ENCODE measurements around the gene INO80D.
A peak's percentile ranks its signal among the peaks of the same experiment; 100 is the strongest.

The INO80D gene

DNA sequence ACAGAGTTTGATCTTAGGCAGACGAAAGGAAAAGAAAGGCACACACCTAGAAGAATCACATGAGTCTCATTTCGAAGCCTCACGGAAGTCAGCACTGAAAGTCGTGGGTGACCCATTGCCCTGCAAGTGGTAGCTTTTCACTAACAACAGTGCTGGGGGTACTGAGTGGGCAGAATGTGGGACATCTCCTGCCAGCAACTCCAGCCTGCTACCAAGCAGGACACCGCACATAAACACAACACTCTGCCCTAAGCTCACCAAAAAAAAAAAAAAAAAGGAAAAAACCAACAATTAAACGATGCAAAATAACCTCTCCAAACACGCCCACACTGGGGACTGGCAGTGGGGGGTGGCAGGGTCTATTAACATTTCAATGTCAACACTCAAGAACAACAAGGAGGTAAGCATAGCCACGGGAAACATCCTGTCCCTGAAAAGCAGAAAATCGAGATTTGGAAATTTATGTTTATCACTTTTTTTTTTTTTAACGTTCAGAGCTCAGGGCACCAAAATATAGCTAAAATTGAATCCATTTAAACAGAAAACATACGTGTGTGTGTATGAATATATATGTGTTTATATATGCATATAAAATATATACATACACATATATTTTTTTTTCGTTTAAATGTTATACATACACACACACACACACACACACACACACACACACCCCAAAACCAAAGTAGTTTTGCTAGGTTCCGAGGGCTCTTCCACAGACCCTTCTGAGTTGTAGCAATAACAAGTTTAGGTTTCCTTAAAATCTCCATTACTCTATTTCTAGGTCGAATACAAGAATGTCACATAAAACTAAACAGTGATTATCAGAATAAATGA lies 2.2 kb downstream of the INO80D start:
- Histone ChIP-seq H2BK120ac (ENCODE audit: insufficient read depth, low read length, poor library complexity) (no peak overlapping the region), H3K9me3 (ENCODE audit: insufficient read depth, low read depth, low read length) (no peaks in the 10 kb centered on the region), H3K79me2 (ENCODE audit: control insufficient read depth, insufficient read depth, low read length, poor library complexity) (peaks cover 11% of the 10 kb centered on the region), H2BK12ac (ENCODE audit: low read length) (no peak overlapping the region), H3K4me1 (ENCODE audit: control insufficient read depth in 1 of 2, insufficient read depth in 2 of 2, low read length in 2 of 2) (peaks cover 4 to 7% of the 10 kb centered on the region in 2 experiments), H4K12ac (ENCODE audit: low read depth, low read length) (no peak overlapping the region), H2BK5ac (ENCODE audit: low read depth, low read length, poor library complexity) (no peak overlapping the region), H3K27me3 (ENCODE audit: insufficient read depth, low read length) (no peaks in the 10 kb centered on the region), H3K23ac (ENCODE audit: low read length) (peak overlapping the region; percentile 11), H3K9ac (ENCODE audit: low read length) (no peak overlapping the region), H2AFZ (ENCODE audit: insufficient read depth, low read length, poor library complexity) (peak overlapping the region; percentile 52), H3K18ac (ENCODE audit: low read length) (no peak overlapping the region), H3K4me2 (ENCODE audit: low read length) (peak overlapping the region; percentile 100), H3K14ac (ENCODE audit: low read length) (no peak overlapping the region), H2AK5ac (ENCODE audit: low read length) (no peak overlapping the region), H3K4me3 (ENCODE audit: low read depth, low read length) (no peak overlapping the region), H3K27ac (ENCODE audit: low read depth, low read length) (peak overlapping the region; percentile 97), H3K36me3 (ENCODE audit: control insufficient read depth in 1 of 2, insufficient read depth in 2 of 2, low read length in 2 of 2) (no peaks in the 10 kb centered on the region), H4K91ac (ENCODE audit: low read depth, low read length) (no peak overlapping the region), H4K8ac (ENCODE audit: low read depth, low read length) (peak overlapping the region; percentile 22), H3K79me1 (ENCODE audit: low read length) (peaks cover 15% of the 10 kb centered on the region), H3K4ac (ENCODE audit: low read depth, low read length) (peak overlapping the region; percentile 49)
- DNase-seq = no peak
- no CpG with 5 or more reads among the region's 14 CpGs for WGBS (ENCODE audit: extremely low coverage, insufficient coverage, insufficient read length)

GRCh38 chr2:206082298-206082843 lies 3.6 kb downstream of the INO80D start:
- Histone ChIP-seq H3K27me3 (ENCODE audit: insufficient read depth, low read length) (no peaks in the 10 kb centered on the region), H3K4me3 (ENCODE audit: low read depth, low read length) (no peak overlapping the region), H3K23ac (ENCODE audit: low read length) (no peak overlapping the region), H3K4me1 (ENCODE audit: control insufficient read depth in 1 of 2, insufficient read depth in 2 of 2, low read length in 2 of 2) (peaks cover 4 to 7% of the 10 kb centered on the region in 2 experiments), H3K36me3 (ENCODE audit: control insufficient read depth in 1 of 2, insufficient read depth in 2 of 2, low read length in 2 of 2) (no peaks in the 10 kb centered on the region), H3K9me3 (ENCODE audit: insufficient read depth, low read depth, low read length) (no peaks in the 10 kb centered on the region), H4K12ac (ENCODE audit: low read depth, low read length) (no peak overlapping the region), H3K27ac (ENCODE audit: low read depth, low read length) (no peak overlapping the region), H4K8ac (ENCODE audit: low read depth, low read length) (no peak overlapping the region), H3K4ac (ENCODE audit: low read depth, low read length) (peak overlapping the region; percentile 47), H2BK120ac (ENCODE audit: insufficient read depth, low read length, poor library complexity) (no peak overlapping the region), H3K79me1 (ENCODE audit: low read length) (peaks cover 15% of the 10 kb centered on the region), H3K4me2 (ENCODE audit: low read length) (no peak overlapping the region), H3K18ac (ENCODE audit: low read length) (no peak overlapping the region), H2BK12ac (ENCODE audit: low read length) (no peak overlapping the region), H2AFZ (ENCODE audit: insufficient read depth, low read length, poor library complexity) (no peak overlapping the region), H4K91ac (ENCODE audit: low read depth, low read length) (no peak overlapping the region), H2AK5ac (ENCODE audit: low read length) (no peak overlapping the region), H2BK5ac (ENCODE audit: low read depth, low read length, poor library complexity) (no peak overlapping the region), H3K79me2 (ENCODE audit: control insufficient read depth, insufficient read depth, low read length, poor library complexity) (peaks cover 11% of the 10 kb centered on the region), H3K9ac (ENCODE audit: low read length) (no peak overlapping the region), H3K14ac (ENCODE audit: low read length) (no peak overlapping the region)
- WGBS (ENCODE audit: extremely low coverage, insufficient coverage, insufficient read length) = no CpG with 5 or more reads among the region's 4 CpGs
- DNase-seq = no peak

GRCh38 chr2:206080927-206081326 lies 5.0 kb downstream of the INO80D start:
- Histone ChIP-seq H3K27ac (ENCODE audit: low read depth, low read length) (no peak overlapping the region), H3K14ac (ENCODE audit: low read length) (no peak overlapping the region), H3K4ac (ENCODE audit: low read depth, low read length) (no peak overlapping the region), H3K4me2 (ENCODE audit: low read length) (no peak overlapping the region), H3K79me2 (ENCODE audit: control insufficient read depth, insufficient read depth, low read length, poor library complexity) (peaks cover 10% of the 10 kb centered on the region), H3K36me3 (ENCODE audit: control insufficient read depth in 1 of 2, insufficient read depth in 2 of 2, low read length in 2 of 2) (no peaks in the 10 kb centered on the region), H3K18ac (ENCODE audit: low read length) (no peak overlapping the region), H2AFZ (ENCODE audit: insufficient read depth, low read length, poor library complexity) (no peak overlapping the region), H3K4me1 (ENCODE audit: control insufficient read depth in 1 of 2, insufficient read depth in 2 of 2, low read length in 2 of 2) (peaks cover 4 to 7% of the 10 kb centered on the region in 2 experiments), H4K8ac (ENCODE audit: low read depth, low read length) (no peak overlapping the region), H2AK5ac (ENCODE audit: low read length) (no peak overlapping the region), H2BK12ac (ENCODE audit: low read length) (no peak overlapping the region), H4K12ac (ENCODE audit: low read depth, low read length) (no peak overlapping the region), H3K9ac (ENCODE audit: low read length) (no peak overlapping the region), H2BK5ac (ENCODE audit: low read depth, low read length, poor library complexity) (no peak overlapping the region), H3K9me3 (ENCODE audit: insufficient read depth, low read depth, low read length) (no peaks in the 10 kb centered on the region), H3K79me1 (ENCODE audit: low read length) (peaks cover 12% of the 10 kb centered on the region), H4K91ac (ENCODE audit: low read depth, low read length) (no peak overlapping the region), H3K23ac (ENCODE audit: low read length) (no peak overlapping the region), H3K4me3 (ENCODE audit: low read depth, low read length) (no peak overlapping the region), H2BK120ac (ENCODE audit: insufficient read depth, low read length, poor library complexity) (no peak overlapping the region), H3K27me3 (ENCODE audit: insufficient read depth, low read length) (no peaks in the 10 kb centered on the region)
- no peak for DNase-seq
- no CpG with 5 or more reads among the region's 4 CpGs for WGBS (ENCODE audit: extremely low coverage, insufficient coverage, insufficient read length)

DNA sequence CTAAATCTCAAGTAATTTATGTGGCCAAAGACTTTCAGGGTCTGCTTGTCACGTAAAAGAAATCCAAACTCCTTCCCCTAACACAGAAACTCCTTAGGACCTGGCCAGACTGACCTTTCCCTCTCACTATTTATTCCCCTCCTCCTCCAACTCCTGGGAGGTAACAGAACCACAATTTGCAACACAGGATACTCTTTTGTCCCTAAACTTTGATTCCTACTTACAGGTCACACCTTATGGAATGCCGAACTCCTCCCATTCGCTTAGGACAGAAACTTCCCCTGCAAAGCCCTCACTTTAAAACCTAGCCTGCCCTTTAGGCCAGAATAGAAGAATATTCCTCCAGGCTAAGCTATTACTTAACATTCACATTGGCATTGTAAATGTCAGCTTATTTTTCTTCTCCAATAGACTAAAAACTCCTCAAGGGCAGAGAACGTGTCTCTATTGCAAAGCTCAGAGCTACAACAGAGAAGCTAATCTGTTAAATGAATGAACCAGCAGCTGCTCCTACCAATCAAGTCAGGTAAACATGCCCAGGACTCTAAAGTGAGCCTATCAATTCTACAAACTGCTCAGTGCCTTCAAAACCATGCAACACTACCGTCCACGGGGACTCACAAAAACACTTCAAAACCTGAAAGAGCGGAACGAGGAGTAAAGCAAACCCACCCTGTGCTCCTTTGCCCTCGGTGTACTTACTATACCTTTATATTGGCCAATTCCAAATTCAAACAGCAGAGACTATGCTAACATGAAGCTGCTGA lies 6.1 kb downstream of the INO80D start:
- no peak overlapping the region for H3K14ac ChIP-seq (ENCODE audit: low read length)
- H4K8ac ChIP-seq (ENCODE audit: low read depth, low read length) = no peak overlapping the region
- no peaks in the 10 kb centered on the region for H3K9me3 ChIP-seq (ENCODE audit: insufficient read depth, low read depth, low read length)
- peaks cover under 1% of the 10 kb centered on the region for H3K79me2 ChIP-seq (ENCODE audit: control insufficient read depth, insufficient read depth, low read length, poor library complexity)
- H4K12ac ChIP-seq (ENCODE audit: low read depth, low read length) = no peak overlapping the region
- H3K27me3 ChIP-seq (ENCODE audit: insufficient read depth, low read length) = no peaks in the 10 kb centered on the region
- peaks cover 3% of the 10 kb centered on the region for H3K79me1 ChIP-seq (ENCODE audit: low read length)
- H3K23ac ChIP-seq (ENCODE audit: low read length) = no peak overlapping the region
- H4K91ac ChIP-seq (ENCODE audit: low read depth, low read length) = no peak overlapping the region
- H3K18ac ChIP-seq (ENCODE audit: low read length) = no peak overlapping the region
- H3K4ac ChIP-seq (ENCODE audit: low read depth, low read length) = peak overlapping the region; percentile 31
- no peak overlapping the region for H3K27ac ChIP-seq (ENCODE audit: low read depth, low read length)
- no CpG with 5 or more reads among the region's 9 CpGs for WGBS (ENCODE audit: extremely low coverage, insufficient coverage, insufficient read length)
- H3K4me1 ChIP-seq (ENCODE audit: control insufficient read depth in 1 of 2, insufficient read depth in 2 of 2, low read length in 2 of 2) = peaks cover 4 to 7% of the 10 kb centered on the region in 2 experiments
- no peaks in the 10 kb centered on the region for H3K36me3 ChIP-seq (ENCODE audit: control insufficient read depth in 1 of 2, insufficient read depth in 2 of 2, low read length in 2 of 2)
- DNase-seq = no peak
- no peak overlapping the region for H2AK5ac ChIP-seq (ENCODE audit: low read length)
- no peak overlapping the region for H3K4me3 ChIP-seq (ENCODE audit: low read depth, low read length)
- no peak overlapping the region for H2AFZ ChIP-seq (ENCODE audit: insufficient read depth, low read length, poor library complexity)
- H2BK5ac ChIP-seq (ENCODE audit: low read depth, low read length, poor library complexity) = no peak overlapping the region
- H3K9ac ChIP-seq (ENCODE audit: low read length) = no peak overlapping the region
- no peak overlapping the region for H3K4me2 ChIP-seq (ENCODE audit: low read length)
- H2BK12ac ChIP-seq (ENCODE audit: low read length) = no peak overlapping the region
- H2BK120ac ChIP-seq (ENCODE audit: insufficient read depth, low read length, poor library complexity) = no peak overlapping the region
